Trophoblast cell (in vitro differentiated cells and primary cell): ENCODE results near the gene CUX1.

Source experiments
- DNase-seq, 2 donors: peaks; one replicate each; pipeline ENCODE4 v3.0.0-alpha.2; 2016
- H2AFZ ChIP-seq: 2 replicates; pipeline ENCODE4 v1.6.1; 2013; ENCODE audit warnings: low read length, moderate library complexity, mild to moderate bottlenecking; ENCODE audit not compliant: insufficient read depth, poor library complexity
- H2AK5ac ChIP-seq: 2 replicates; pipeline ENCODE4 v1.6.1; 2013; ENCODE audit warnings: mild to moderate bottlenecking, low read length
- H2BK120ac ChIP-seq: 2 replicates; pipeline ENCODE4 v1.6.1; 2013; ENCODE audit warnings: low read length, mild to moderate bottlenecking, moderate library complexity; ENCODE audit not compliant: insufficient read depth, poor library complexity
- H2BK12ac ChIP-seq: 2 replicates; pipeline ENCODE4 v1.6.1; 2013; ENCODE audit warnings: mild to moderate bottlenecking, low read length, moderate library complexity
- H2BK5ac ChIP-seq: 2 replicates; pipeline ENCODE4 v1.6.1; 2013; ENCODE audit warnings: low read length, low read depth, moderate library complexity, mild to moderate bottlenecking; ENCODE audit not compliant: poor library complexity
- H3K14ac ChIP-seq: 2 replicates; pipeline ENCODE4 v1.6.1; 2013; ENCODE audit warnings: mild to moderate bottlenecking, low read length
- H3K18ac ChIP-seq: 2 replicates; pipeline ENCODE4 v1.6.1; 2013; ENCODE audit warnings: mild to moderate bottlenecking, low read length
- H3K23ac ChIP-seq: 2 replicates; pipeline ENCODE4 v1.6.1; 2013; ENCODE audit warnings: low read length
- H3K27ac ChIP-seq: 2 replicates; pipeline ENCODE4 v1.5.1; 2013; ENCODE audit warnings: low read depth, mild to moderate bottlenecking, inconsistent platforms, low read length, moderate library complexity
- H3K27me3 ChIP-seq: 2 replicates; pipeline ENCODE4 v1.6.1; 2013; ENCODE audit warnings: inconsistent platforms, mild to moderate bottlenecking, low read length, moderate library complexity; ENCODE audit not compliant: insufficient read depth
- H3K36me3 ChIP-seq, 2 experiments: 1 replicate in 1 of 2; 2 replicates in 1 of 2; pipeline ENCODE4 v1.6.1; 2013; ENCODE audit warnings: low read length in 2 of 2, mild to moderate bottlenecking in 2 of 2, moderate library complexity in 1 of 2; ENCODE audit not compliant: insufficient read depth in 2 of 2, control insufficient read depth in 1 of 2
- H3K4ac ChIP-seq: 2 replicates; pipeline ENCODE4 v1.6.1; 2013; ENCODE audit warnings: low read depth, mild to moderate bottlenecking, low read length, moderate library complexity
- H3K4me1 ChIP-seq, 2 experiments: 1 replicate in 1 of 2; 2 replicates in 1 of 2; pipeline ENCODE4 v1.6.1; 2013; ENCODE audit warnings: low read length in 2 of 2, mild to moderate bottlenecking in 2 of 2, moderate library complexity in 1 of 2; ENCODE audit not compliant: insufficient read depth in 2 of 2, control insufficient read depth in 1 of 2
- H3K4me2 ChIP-seq: 2 replicates; pipeline ENCODE4 v1.6.1; 2013; ENCODE audit warnings: inconsistent platforms, mild to moderate bottlenecking, low read length, moderate library complexity
- H3K4me3 ChIP-seq: 2 replicates; pipeline ENCODE4 v1.5.1; 2013; ENCODE audit warnings: mild to moderate bottlenecking, low read depth, low read length, inconsistent platforms
- H3K79me1 ChIP-seq: one replicate; pipeline ENCODE4 v1.6.1; 2013; ENCODE audit warnings: low read length
- H3K79me2 ChIP-seq: 2 replicates; pipeline ENCODE4 v1.6.1; 2013; ENCODE audit warnings: low read length, mild to moderate bottlenecking; ENCODE audit not compliant: control insufficient read depth, insufficient read depth, poor library complexity
- H3K9ac ChIP-seq: 2 replicates; pipeline ENCODE4 v1.6.1; 2013; ENCODE audit warnings: mild to moderate bottlenecking, low read length
- H3K9me3 ChIP-seq: 2 replicates; pipeline ENCODE4 v1.6.1; 2013; ENCODE audit warnings: low read depth, mild to moderate bottlenecking, control low read depth, inconsistent platforms, low read length; ENCODE audit not compliant: insufficient read depth
- H4K12ac ChIP-seq: 2 replicates; pipeline ENCODE4 v1.6.1; 2013; ENCODE audit warnings: low read depth, mild to moderate bottlenecking, low read length, moderate library complexity
- H4K8ac ChIP-seq: 2 replicates; pipeline ENCODE4 v1.6.1; 2013; ENCODE audit warnings: low read depth, mild to moderate bottlenecking, low read length, moderate library complexity
- H4K91ac ChIP-seq: one replicate; pipeline ENCODE4 v1.6.1; 2013; ENCODE audit warnings: low read depth, mild to moderate bottlenecking, low read length, moderate library complexity
- WGBS: extraction: QIAGEN DNeasy Blood & Tissue Kit; methylation state at CpG from one replicate; pipeline ENCODE4 v1.1.7; 2013; ENCODE audit warnings: missing lambda C conversion rate; ENCODE audit not compliant: insufficient read length, insufficient coverage; ENCODE audit errors: extremely low coverage; 5-methylcytosine and 5-hydroxymethylcytosine counted together

The CUX1 gene

GRCh38 chr7:101945034-101945758, 127.8 kb downstream of the CUX1 start:
- no CpG with 5 or more reads among the region's 15 CpGs for WGBS
- no peak overlapping the region for H4K12ac ChIP-seq

GRCh38 chr7:101947899-101948298, 130.5 kb downstream of the CUX1 start:
- Histone ChIP-seq H3K27ac (no peak overlapping the region), H3K4me1 (peaks cover 14 to 22% of the 10 kb centered on the region in 2 experiments), H3K23ac (no peak overlapping the region), H2BK12ac (no peak overlapping the region), H4K91ac (no peak overlapping the region), H3K9ac (no peak overlapping the region), H3K18ac (no peak overlapping the region), H2BK120ac (no peak overlapping the region), H3K79me1 (peaks cover 2% of the 10 kb centered on the region), H4K8ac (no peak overlapping the region), H3K14ac (no peak overlapping the region), H2AK5ac (no peak overlapping the region), H2AFZ (no peak overlapping the region), H2BK5ac (no peak overlapping the region), H3K4ac (no peak overlapping the region), H3K27me3 (no peaks in the 10 kb centered on the region), H3K79me2 (peaks cover 6% of the 10 kb centered on the region), H4K12ac (no peak overlapping the region), H3K36me3 (no peaks in the 10 kb centered on the region), H3K9me3 (no peaks in the 10 kb centered on the region), H3K4me2 (no peak overlapping the region), H3K4me3 (no peak overlapping the region)
- no CpG with 5 or more reads among the region's 10 CpGs for WGBS
- DNase-seq: no peak

More at GRCh38 chr7:101945034-101945758, 127.8 kb downstream of the CUX1 start:
- Histone ChIP-seq H3K4me2 (no peak overlapping the region), H3K79me2 (peaks cover 10% of the 10 kb centered on the region), H3K27ac (no peak overlapping the region), H2AK5ac (no peak overlapping the region), H2BK12ac (no peak overlapping the region), H3K9ac (no peak overlapping the region), H3K4me3 (peak overlapping the region; percentile 31), H3K79me1 (peaks cover 5% of the 10 kb centered on the region), H4K91ac (no peak overlapping the region), H3K27me3 (no peaks in the 10 kb centered on the region), H3K23ac (no peak overlapping the region), H3K18ac (peak overlapping the region; percentile 33), H3K4me1 (peaks cover 22 to 35% of the 10 kb centered on the region in 2 experiments), H4K8ac (no peak overlapping the region), H2BK120ac (no peak overlapping the region), H3K36me3 (peaks cover 0 to 3% of the 10 kb centered on the region in 2 experiments), H3K14ac (no peak overlapping the region), H2BK5ac (no peak overlapping the region), H3K9me3 (no peaks in the 10 kb centered on the region), H2AFZ (no peak overlapping the region), H3K4ac (peak overlapping the region; percentile 49)
- DNase-seq: no peak

GRCh38 chr7:101948650-101949049, 131.2 kb downstream of the CUX1 start:
- no peak overlapping the region for H3K23ac ChIP-seq
- H3K27me3 ChIP-seq: no peaks in the 10 kb centered on the region
- H4K91ac ChIP-seq: no peak overlapping the region
- DNase-seq: no peak
- H2BK5ac ChIP-seq: no peak overlapping the region
- no peak overlapping the region for H3K27ac ChIP-seq
- H3K79me1 ChIP-seq: peaks cover 2% of the 10 kb centered on the region
- H3K79me2 ChIP-seq: peaks cover 6% of the 10 kb centered on the region
- no peak overlapping the region for H3K9ac ChIP-seq
- no peaks in the 10 kb centered on the region for H3K9me3 ChIP-seq
- no peak overlapping the region for H3K4me3 ChIP-seq
- no peaks in the 10 kb centered on the region for H3K36me3 ChIP-seq
- H2BK12ac ChIP-seq: no peak overlapping the region
- no peak overlapping the region for H2AFZ ChIP-seq
- no peak overlapping the region for H3K4me2 ChIP-seq
- H3K4ac ChIP-seq: no peak overlapping the region
- no peak overlapping the region for H2AK5ac ChIP-seq
- H2BK120ac ChIP-seq: no peak overlapping the region
- H4K8ac ChIP-seq: no peak overlapping the region
- H3K4me1 ChIP-seq: peaks cover 15 to 24% of the 10 kb centered on the region in 2 experiments
- no peak overlapping the region for H3K14ac ChIP-seq
- no peak overlapping the region for H4K12ac ChIP-seq
- WGBS: no CpG with 5 or more reads among the region's 4 CpGs
- H3K18ac ChIP-seq: no peak overlapping the region

- Histone ChIP-seq H2AFZ (no peak overlapping the region), H3K27ac (no peak overlapping the region), H3K4me3 (no peak overlapping the region), H2BK120ac (no peak overlapping the region), H4K8ac (no peak overlapping the region), H3K36me3 (peaks cover 0 to 2% of the 10 kb centered on the region in 2 experiments), H2AK5ac (no peak overlapping the region), H3K4me1 (peaks cover 9 to 15% of the 10 kb centered on the region in 2 experiments), H4K12ac (no peak overlapping the region), H3K14ac (no peak overlapping the region), H3K4me2 (no peak overlapping the region), H3K27me3 (no peaks in the 10 kb centered on the region), H4K91ac (no peak overlapping the region), H3K79me2 (peaks cover 6% of the 10 kb centered on the region), H3K9me3 (no peaks in the 10 kb centered on the region), H2BK5ac (no peak overlapping the region), H3K79me1 (peaks cover 2% of the 10 kb centered on the region), H2BK12ac (no peak overlapping the region), H3K4ac (no peak overlapping the region), H3K18ac (no peak overlapping the region), H3K23ac (no peak overlapping the region), H3K9ac (no peak overlapping the region)
- peak; percentile 15 to 70 for DNase-seq
- no CpG with 5 or more reads among the region's 4 CpGs for WGBS
Observed at GRCh38 chr7:101950450-101951119, 133.2 kb downstream of the CUX1 start.
